GM21423 (cell line): Measurements from ENCODE around the gene C1QB.
"Not testable (repeated sequence)": the region's sequence is repeated elsewhere in the genome, so short reads cannot be mapped to it uniquely, and the experiment has no call there.

Experiments
- ATAC-seq: cut with Tn5 transposase; IDR thresholded peaks from one replicate; pipeline ENCODE4 v1.9.1; 2021; ENCODE audit warnings: mild to moderate bottlenecking, moderate library complexity; ENCODE audit not compliant: unreplicated experiment

Gene C1QB

DNA sequence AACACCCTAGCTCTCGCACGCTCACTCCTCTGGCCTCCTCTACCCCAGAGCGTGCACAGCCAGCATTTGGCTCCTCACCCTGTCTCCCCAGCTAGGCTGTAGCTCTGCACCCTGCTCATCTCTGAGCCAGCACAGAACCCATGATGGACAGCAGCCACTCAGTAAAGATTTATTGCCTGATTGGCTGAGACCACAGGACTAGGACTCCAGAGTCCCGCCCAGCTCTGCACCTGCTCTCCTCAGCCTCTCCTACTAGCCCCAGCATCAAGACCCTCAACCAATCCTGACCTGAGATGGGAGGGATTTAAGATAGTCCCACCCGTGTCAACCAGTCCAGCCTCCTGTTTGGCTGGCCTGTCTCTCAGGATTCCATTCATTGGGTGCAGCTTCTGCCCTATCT is 9.3 kb downstream of the C1QB start:
- no peak for ATAC-seq

DNA sequence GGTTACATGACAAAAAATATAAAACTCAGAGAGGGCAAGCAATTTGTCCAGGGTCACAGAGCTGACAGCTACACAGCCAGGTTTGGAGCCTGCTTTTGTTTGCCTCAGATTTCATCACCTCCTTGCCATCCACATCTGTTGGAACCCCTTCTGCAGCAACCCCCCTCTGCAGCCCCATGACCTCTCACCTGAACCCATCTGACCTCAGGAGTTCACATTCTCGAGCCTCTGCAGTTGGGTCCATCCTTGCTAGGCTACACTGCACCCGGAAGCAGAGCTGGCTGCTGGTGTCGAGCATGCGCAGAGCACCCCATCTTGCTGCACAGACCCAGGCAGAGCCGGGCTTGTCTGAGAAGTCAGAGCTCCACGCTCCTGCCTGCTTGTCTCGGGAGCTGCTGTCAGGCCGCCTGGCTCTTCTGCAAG is 10.0 kb downstream of the C1QB start:
- no peak for ATAC-seq

DNA sequence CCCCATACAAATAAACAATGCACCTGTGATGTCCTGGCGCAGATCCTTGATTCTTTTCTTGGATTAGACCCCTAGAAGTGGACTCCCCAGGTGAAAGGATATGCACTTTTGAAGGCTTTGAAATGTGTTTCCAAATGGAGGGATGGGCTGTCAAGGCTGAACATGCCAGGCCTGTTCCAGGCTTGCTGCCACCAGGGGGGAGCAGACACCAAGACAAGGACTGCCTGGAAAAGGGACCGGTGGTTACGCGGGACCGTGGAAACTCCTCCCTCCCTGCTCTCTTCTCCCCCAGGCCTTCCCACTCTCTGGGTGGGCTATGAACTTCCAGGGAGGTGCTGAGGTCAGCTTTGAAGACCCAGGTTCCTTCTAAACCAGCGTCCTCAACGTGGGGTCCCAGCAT is 12.7 kb downstream of the C1QB start:
- ATAC-seq = no peak

DNA sequence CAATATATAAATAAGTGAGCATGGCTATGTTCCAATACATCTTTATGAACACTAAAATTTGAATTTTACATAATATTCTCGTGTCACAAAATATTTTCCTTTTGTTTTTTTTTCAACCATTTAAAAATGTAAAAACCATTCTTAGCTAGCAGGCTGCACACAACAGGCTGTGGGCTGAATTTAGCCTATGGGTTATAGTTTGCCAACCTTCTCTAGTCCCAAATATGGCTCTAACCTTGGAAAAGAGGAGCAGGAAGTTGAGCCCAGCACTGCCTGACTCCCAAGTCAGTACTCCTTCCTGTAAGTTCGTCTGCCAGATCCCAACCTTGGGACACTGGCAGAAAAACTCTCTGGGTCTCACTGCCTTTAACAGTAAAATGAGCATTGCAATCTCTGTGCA is 13.4 kb downstream of the C1QB start:
- ATAC-seq = no peak

DNA sequence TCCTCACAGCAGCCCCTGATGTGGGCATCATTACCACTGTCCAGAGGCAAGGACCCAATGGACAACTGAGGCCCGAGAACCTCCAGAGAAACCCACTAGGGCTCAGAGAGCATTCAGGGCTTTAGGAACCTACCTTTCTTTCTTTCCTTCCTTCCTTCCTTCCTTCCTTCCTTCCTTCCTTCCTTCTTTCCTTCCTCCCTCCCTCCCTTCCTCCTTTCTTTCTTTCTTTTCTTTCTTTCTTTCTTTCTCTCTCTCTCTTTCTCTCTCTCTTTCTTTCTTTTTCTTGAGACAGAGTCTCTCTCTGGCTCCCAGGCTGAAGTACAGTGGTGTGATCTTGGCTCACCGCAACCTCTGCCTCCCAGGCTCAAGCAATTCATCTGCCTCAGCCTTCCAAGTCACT is 15.8 kb downstream of the C1QB start:
- ATAC-seq = not testable (repeated sequence)

DNA sequence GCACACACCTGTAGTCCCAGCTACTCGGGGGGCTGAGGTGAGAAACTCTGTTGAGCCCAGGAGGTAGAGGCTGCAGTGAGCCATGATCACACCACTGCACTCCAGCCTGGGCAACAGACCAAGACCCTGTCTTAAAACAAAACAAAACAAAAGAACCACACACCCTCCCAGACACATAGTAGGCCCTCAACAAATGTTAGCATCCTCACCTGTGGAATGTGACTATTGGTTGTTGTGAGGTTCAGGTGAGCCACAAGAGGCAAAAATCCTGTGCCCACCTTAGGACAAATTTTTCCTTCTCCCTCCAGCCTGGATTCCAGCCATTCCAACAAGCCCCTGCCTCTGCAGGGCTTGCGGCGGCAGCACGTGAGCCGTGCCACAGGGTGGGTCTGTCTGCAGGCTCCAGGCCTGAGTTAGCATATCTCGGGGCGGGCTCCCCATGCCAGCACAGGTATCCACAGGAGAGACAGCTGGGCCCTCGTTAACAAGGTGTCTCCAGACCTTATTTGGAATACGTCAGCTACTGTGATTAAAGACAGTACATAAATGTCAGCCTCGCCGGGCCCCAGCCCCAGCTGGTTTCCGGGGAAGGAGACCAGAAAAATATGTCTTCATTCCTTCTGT is 17.4 kb downstream of the C1QB start:
- ATAC-seq = no peak

DNA sequence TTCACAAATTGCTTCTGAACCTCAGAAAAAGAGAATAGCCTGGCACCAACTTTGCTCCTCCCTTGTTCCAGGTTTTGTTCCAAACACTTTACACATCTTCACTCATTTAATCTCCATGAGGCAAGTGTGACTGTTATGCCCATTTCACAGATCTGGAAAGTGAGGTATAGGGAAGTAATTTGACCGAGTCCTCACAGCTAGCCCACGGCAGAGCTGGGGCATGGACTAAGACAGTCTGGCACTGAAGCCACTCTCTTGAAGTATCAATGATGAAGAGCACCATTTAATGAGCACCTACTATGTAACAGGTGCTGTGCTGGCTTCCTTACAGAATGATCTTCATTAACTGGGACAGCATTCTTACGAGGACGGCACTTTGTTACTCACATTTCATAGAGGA is 19.0 kb downstream of the C1QB start:
- no peak for ATAC-seq

DNA sequence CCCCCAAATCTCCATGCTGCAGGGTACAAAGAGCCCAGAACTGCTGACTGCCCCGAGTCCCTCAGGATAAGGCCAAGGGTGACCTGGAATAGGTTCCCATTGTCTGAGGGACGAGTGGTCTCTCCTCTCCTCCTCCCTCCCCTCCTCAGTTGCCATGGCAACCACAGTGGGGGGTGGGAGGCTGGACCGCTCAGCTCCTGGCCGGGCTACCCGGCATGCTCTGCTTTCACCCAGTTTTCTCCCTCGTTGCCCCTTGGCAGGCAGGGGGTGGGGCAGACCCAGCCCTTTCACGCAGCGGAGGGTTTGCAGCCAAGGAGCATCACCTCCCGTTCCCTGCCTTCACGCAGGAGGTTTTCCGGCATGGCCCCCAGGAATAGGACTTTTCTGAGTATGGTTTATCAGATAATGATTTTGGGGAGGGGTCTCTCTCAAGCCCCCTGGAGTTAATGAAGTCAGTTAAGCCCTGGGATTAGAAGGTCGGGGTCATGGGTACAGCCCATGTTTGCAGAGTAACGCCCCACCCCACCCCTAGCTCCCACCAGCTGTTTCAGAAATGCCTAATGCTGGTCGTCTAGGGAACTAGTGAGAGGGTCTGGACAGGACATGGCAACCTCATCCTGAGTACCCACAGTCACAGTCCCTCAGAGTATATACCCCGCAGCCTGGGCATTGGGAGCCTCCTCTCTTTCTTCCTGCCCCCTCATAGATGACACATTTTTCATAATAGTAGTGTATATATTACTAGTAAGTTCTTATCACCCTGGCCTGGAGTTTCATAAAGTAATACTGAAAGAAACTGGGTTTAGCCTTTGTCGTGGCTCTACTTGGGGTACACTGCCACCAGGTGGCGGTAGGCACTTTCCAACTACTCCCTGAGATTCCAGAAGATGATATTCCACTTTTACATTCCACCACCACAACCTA is 20.7 kb downstream of the C1QB start:
- no peak for ATAC-seq

DNA sequence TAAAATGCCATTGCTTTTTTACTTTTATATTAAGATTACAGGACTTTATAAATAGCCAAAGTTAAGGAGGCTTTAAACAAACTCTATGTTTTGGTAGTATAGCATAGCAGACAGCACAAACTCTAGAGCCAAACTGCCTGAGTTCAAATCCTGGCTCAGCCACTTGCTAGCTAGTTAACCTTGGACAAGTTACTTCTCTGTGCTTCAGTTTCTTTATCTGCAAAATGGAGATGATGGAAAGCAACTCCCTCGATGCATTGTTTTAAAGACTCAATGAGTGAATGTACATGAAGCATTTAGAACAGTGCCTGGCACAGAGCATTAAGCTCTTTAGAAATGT is 21.3 kb downstream of the C1QB start:
- ATAC-seq = no peak

DNA sequence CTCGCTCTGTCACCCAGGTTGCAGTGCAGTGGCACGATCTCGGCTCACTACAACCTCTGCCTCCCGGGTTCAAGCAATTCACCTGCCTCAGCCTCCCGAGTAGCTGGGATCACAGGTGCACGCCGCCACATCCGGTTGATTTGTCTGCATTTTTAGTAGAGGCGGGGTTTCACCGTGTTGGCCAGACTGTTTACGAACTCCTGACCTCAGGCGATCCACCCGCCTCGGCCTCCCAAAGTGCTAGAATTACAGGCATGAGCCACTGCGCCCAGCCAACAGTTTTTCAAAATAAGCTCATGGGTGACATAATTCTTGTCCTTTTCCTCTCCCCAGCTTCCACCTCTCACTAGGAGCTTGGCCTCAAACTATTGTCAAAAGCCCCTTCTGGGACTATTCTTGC is 23.1 kb downstream of the C1QB start:
- not testable (repeated sequence) for ATAC-seq

DNA sequence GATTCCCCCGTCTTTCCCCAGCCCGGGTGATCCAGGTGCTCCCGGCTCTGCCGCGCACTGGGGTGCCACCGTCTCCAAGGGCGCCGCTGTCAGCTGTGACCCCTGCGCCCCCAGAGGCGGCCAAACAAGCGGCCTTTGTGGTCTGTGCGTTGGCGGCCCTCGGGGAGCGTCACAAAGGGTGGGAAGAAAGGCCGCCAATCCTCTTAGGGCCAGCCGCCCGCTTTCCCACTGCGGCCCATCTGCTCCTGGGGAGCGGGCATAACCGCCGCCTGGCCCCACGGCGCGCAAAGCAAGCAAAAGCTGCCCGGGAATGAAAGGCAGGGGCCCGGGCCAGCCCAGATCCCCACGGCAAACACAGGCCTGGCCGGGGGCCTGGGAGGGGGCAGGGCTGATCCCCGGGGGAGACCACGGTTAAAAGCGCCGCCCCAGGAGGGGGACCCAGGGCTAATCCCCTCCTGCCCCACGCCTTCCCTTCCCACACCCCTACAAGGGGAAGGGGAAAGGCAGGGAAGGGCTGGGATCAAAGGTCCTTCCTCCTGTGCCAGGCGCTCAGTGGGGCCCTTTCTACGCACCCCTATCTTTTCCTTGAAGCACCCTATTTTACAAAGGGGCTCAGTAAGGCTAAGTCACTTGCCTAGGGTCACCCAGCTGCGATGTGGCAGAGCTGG is 24.0 kb downstream of the C1QB start:
- no peak for ATAC-seq

DNA sequence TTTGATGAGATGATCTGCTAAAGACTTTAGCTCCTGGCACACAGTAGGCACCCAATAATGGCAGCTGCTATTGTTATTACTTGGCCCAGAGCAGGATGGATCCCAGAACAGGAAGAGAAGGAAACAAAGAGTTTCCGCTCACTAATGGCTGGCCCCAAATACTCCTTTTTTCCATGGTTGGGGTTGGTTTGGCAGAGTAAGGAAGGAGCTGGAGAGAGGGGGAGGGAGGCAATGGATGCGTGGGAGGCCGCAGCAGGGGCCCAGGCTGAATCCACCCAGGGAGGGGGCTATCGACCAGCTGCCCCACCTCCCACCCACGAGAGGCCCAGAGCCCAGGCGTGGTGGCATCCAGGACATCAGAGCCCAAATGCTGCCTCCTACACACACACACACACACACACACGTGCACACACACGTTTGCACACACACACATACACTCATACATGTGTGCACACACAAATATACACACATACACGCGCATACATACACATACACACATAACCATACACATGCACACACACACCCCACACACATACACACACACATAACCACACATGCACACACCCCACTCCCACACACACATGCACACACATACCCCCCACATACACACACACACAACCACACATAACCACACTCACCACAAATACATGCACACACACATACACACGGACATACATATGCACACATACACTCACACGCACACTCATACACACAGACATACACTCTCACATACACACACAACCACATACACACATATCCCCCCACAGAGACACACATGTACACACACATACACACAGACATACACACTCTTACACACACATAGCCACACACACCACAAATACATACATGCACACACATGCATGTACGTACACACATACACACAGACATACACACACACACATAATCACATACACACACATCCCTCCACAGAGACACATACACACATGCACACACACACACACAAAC is 25.2 kb downstream of the C1QB start:
- no peak for ATAC-seq

DNA sequence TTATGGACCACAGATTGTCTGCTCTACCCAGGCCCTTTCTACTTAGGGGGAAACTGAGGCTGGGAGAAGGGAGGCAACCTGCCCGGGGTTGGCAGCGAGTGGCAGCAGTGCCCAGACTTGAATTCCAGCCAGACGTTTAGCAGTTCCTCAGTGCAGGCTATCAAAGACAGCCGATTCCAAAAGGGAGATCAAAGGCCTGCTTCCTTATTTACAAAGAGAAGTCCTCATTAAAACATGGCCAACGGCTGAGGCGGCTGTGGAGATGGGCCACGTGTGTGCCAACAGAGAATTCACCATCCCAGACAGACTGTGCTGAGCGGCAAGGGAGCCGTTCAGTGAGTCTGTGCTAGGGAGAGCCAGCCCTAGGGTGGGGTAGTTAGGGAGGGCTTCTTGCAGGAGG is 27.7 kb downstream of the C1QB start:
- no peak for ATAC-seq

DNA sequence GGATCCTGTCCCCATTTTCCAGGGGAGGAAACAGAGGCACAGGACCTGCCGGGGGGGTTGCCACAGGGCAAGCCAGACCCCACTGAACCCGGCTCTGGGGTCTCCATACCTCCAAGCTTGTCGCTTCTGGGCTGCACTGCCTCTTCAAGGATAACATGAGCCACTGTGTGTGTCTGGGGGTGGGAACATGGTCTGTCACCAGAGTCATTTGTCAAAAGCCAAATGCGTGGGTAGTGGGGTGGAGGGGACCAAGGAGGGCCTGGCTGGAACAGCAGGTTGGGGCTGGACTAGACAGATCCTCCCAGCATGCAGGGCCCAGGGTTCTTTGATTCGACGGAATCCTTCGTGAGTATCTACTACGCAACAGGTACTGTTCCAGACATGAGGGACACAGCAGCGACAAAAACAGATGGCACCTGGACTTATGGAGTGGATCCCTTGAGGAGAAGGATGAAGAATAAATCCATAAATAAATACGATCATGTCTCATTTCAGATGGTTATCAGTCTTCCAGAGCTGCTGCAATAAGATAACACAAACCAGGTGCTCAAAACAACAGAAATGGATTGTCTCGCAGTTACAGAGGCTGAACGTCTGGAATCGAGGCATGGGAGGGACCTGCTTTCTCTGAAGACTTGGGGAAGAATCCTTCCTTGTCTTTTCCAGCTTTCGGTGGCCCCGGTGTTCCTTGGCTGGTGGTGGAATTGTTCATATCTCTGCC is 28.7 kb downstream of the C1QB start:
- ATAC-seq = no peak

DNA sequence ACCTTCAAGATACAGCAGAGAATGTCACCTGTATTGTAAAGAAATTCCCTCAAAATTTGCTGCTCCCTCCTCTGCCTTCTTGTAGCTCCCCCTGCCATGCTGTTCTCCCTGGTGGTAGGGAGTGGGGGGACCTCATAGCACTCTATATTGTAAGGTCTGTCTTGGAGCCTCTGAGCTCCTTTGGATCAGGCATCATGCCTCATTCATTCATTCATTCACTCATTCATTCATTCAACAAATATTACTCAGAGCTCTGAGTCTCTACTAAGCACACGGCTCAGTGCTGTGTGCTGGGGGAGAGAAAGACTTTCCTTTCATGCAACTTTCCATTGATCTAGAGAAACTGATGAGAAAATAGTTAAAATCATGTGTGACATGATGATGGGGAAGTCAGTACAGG is 30.5 kb downstream of the C1QB start:
- ATAC-seq = no peak

DNA sequence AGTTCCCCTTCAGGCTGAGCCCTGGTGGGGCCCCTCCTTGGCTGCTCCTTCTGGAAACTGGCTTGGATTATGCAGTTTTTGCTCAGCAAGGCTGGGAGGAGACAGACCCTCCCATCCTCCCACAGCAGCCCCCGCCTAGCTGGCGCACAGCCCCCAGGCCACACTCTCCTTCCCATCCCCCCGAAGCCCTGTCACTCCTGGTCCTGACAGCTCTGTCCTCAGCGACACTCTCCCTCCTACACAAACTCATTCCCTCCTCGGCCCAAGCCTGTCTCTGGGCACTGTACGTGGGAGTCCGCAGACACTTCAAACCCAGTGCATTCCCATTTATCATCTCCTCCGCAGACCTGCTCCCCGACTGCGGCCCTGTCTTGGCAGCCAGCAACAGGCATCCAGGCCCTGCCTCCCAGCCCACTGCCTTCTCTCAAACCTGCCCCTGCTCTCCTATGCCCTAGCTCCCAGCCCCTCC is 32.6 kb downstream of the C1QB start:
- no peak for ATAC-seq

DNA sequence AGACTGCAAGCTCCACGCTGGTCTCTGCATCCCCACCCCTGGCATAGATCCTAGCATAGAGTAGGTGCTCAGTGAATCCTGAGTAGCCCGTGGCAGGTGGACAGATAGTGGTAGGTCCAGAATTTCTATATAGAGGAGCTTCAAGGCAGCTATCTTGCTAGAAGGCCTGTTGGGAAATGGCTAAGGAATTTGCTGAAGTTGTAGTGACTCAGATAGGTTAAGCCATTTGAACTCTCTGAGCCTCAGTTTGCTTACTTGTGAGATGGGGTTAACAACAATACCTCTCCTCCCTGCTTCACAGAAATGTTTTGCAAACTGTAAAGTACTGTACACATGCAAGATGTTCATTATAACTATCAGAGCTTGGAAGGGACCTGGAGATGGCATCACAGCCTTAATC is 34.2 kb downstream of the C1QB start:
- no peak for ATAC-seq

DNA sequence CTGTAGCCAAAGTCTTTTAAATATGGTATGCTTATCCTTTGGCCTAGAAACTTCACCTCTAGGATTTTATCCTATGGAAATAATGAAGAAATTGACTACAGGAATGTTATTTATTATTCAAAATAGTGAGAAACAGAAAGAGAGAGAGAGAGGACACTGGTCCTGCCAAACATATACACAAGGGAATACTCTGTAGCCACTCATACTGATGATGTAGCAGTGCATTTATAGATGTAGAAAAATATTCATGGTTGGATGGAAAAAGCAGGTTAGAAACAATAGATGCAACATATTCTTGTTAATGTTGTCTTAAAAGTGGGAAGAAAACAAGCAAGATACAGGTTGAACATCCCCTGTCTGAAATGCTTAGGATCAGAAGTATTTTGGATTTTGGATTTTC is 35.4 kb downstream of the C1QB start:
- ATAC-seq = no peak

DNA sequence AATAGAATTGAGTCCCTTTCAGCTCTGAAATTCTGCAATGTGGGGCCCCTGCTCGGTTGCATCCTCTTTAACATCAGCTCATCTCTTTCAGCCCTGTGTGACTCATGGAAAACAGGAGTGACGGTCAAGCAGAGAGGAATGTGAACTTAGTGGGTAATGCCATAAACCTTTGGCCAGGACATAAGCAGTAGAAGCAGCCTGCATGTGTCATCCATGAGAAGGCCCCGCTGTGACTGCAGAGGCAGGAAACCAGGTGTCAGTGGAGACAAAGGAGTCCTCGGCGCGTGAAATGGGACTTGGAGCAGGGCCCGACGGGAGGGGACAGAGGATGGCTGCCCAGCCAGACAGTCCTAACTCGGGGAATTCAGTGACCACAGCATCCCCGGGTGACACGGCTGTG is 36.5 kb downstream of the C1QB start:
- no peak for ATAC-seq
